Left ventricle myocardium superior (tissue), 1 donor: ENCODE data around the gene PNMA6F. TPM values are rescaled to one million over a fixed set of nuclear protein-coding genes. Genes with fewer than 3 reads are reported as not detected.

Experiments used
- total RNA-seq: library from RNA; stranded (reverse); fragmentation: NEBNext Ultra II Directional; extraction: Animal tissue kit (Norgen Biotek cat#: 25700); gene quantifications from one replicate; pipeline ENCODE4 v1.2.1, GENCODE V29; 2021
- donor health status: DM: no; HTN: yes; CAD: no; lungs with severe emphysema.

PNMA6F gene
- total RNA-seq, 1 donor from 2014 or later = not detected

Other genes starting within 250 kb of the PNMA6F start
- 1.9 TPM for gene PNMA6A, start 249.3 kb downstream of the PNMA6F start, total RNA-seq
- not detected for gene MAGEA1, start 142.5 kb downstream of the PNMA6F start, total RNA-seq
- gene ZNF275, start 12.4 kb upstream of the PNMA6F start, total RNA-seq = 6.1 TPM
- gene PNMA6E, start 79.6 kb upstream of the PNMA6F start, total RNA-seq = not detected
- gene ZFP92, start 89.7 kb upstream of the PNMA6F start, total RNA-seq = 0.57 TPM
- 0.25 TPM for gene TREX2, start 124.3 kb upstream of the PNMA6F start, total RNA-seq
- 16.2 TPM for gene HAUS7, start 148.8 kb upstream of the PNMA6F start, total RNA-seq
- 40.6 TPM for gene BGN, start 173.2 kb upstream of the PNMA6F start, total RNA-seq
- not detected for gene ATP2B3, start 195.9 kb upstream of the PNMA6F start, total RNA-seq